ENCODE data around the gene FAM186B. TPM values are rescaled to one million over a fixed set of nuclear protein-coding genes. Genes with fewer than 3 reads are reported as not detected.

Gene FAM186B
- total RNA-seq, 4 donors from 2014 or later = 0.31 to 1.0 (median 0.70) TPM

DNA sequence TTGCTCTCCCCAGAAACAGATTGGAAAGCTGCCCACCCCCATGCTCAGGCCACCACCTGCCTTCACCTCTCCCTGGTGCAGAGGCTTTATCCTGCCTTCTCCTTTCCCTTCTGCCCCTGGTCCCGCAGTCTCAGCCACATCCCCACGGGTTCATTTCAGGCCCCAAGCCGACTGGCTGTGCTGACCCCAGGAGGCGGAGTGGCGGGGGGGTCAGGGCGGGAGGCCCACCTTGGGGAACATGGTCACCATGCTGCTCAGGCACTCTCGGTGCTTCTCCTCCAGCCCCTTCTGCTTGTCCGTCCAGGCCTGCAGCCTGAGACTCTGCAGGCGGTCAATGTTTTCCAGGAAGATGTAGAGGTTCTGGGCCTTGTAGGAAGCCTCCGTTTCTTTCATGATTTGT is 6.9 kb downstream of the FAM186B start:
- in situ Hi-C loops (cut with MboI; ENCODE audit: low sequenced_read_pairs in 4 of 4) = no loop called here
- Histone ChIP-seq H3K4me1 (no peaks in the 10 kb centered on the region), H3K36me3 (no peaks in the 10 kb centered on the region), H3K27me3 (no peaks in the 10 kb centered on the region), H3K27ac (no peak overlapping the region), H3K9me3 (no peaks in the 10 kb centered on the region), H3K4me3 (no peak overlapping the region)
- TF ChIP-seq POLR2A (IDR thresholded peaks at IDR 0.05) = no peak
- no peak for TF ChIP-seq CTCF (IDR thresholded peaks at IDR 0.05 in 4 of 5, conservative IDR thresholded peaks at IDR 0.05 in 1 of 5)
- ATAC-seq (no peak), DNase-seq (no peak)
- intact Hi-C loops (cut with DNase I; ENCODE audit: low total_unique reads) = no loop called here

- no peak overlapping the region for H3K4me3 ChIP-seq
- H3K36me3 ChIP-seq = peaks cover 0 to 5% of the 10 kb centered on the region in 2 donors
- in situ Hi-C loops (cut with MboI; ENCODE audit: low sequenced_read_pairs in 4 of 4) = no loop called here
- no peaks in the 10 kb centered on the region for H3K27me3 ChIP-seq
- DNase-seq (no peak), ATAC-seq (no peak)
- intact Hi-C loops (cut with DNase I; ENCODE audit: low total_unique reads) = no loop called here
- no peak overlapping the region for H3K27ac ChIP-seq
- peaks cover 0 to 6% of the 10 kb centered on the region in 2 donors for H3K4me1 ChIP-seq
- H3K9me3 ChIP-seq = no peaks in the 10 kb centered on the region
- no peak for TF ChIP-seq CTCF (IDR thresholded peaks at IDR 0.05 in 4 of 5, conservative IDR thresholded peaks at IDR 0.05 in 1 of 5)
- no peak for TF ChIP-seq POLR2A (IDR thresholded peaks at IDR 0.05)
Observed at GRCh38 chr12:49588721-49589516, 16.5 kb downstream of the FAM186B start.

GRCh38 chr12:49588281-49588680 is 17.2 kb downstream of the FAM186B start:
- intact Hi-C loops (cut with DNase I; ENCODE audit: low total_unique reads) (no loop called here), in situ Hi-C loops (cut with MboI; ENCODE audit: low sequenced_read_pairs in 4 of 4) (no loop called here)
- ATAC-seq = no peak
- Histone ChIP-seq H3K27me3 (no peaks in the 10 kb centered on the region), H3K36me3 (peaks cover 0 to 5% of the 10 kb centered on the region in 2 donors), H3K4me1 (peaks cover under 1 to 6% of the 10 kb centered on the region in 2 donors), H3K9me3 (no peaks in the 10 kb centered on the region), H3K27ac (no peak overlapping the region), H3K4me3 (no peak overlapping the region)
- no peak for DNase-seq
- TF ChIP-seq CTCF (IDR thresholded peaks at IDR 0.05 in 4 of 5, conservative IDR thresholded peaks at IDR 0.05 in 1 of 5) = no peak
- TF ChIP-seq POLR2A (IDR thresholded peaks at IDR 0.05) = no peak

DNA sequence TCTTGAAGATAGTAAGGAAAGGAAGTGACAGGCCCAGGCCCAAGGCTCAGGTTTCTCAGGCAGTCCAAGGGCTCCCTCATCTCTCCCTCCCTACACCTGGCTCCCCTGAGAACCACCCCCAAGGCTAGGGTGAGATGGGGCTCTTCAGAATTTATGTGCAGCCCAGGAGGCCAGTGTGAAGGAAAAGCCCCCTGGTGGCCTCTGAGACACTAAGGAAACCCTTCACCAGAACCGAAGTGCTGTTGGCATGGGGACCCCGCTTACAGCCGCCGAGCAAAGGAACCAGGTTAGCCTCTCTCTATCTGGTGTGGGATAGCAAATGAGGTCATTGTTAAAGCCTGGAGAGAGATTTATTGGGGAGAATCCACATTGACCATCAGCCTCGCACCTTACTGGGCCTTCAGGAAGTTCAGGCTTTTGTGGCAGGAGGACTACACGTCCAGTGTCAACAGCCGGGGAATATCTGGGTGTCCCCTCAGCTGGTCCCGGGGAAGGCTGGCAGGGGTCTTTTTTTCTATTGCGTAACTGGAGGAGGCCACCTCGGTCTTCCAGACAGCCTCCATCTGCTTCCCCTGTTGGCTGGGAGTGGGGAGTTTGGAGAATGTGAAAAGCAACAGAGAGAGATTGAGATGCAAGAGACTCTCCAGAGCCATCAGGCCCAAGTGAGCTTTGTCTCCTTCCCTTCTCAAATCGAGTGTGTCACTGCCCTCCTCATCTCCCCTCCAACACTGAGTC is 18.1 kb downstream of the FAM186B start:
- DNase-seq = no peak
- H3K4me1 ChIP-seq = peaks cover 6% of the 10 kb centered on the region in 2 donors
- no peak overlapping the region for H3K27ac ChIP-seq
- no peaks in the 10 kb centered on the region for H3K9me3 ChIP-seq
- H3K36me3 ChIP-seq = peaks cover 0 to 5% of the 10 kb centered on the region in 2 donors
- intact Hi-C loops (cut with DNase I; ENCODE audit: low total_unique reads) = no loop called here
- ATAC-seq = no peak
- no peaks in the 10 kb centered on the region for H3K27me3 ChIP-seq
- no peak overlapping the region for H3K4me3 ChIP-seq
- in situ Hi-C loops (cut with MboI; ENCODE audit: low sequenced_read_pairs in 4 of 4) = no loop called here
- TF ChIP-seq CTCF (IDR thresholded peaks at IDR 0.05 in 4 of 5, conservative IDR thresholded peaks at IDR 0.05 in 1 of 5) (no peak), POLR2A (IDR thresholded peaks at IDR 0.05) (no peak)

Data from gastrocnemius medialis (tissue), 4 donors.